HCT116 (cell line): ENCODE results near the gene CIZ1.

Experiments
- EZH2phosphoT487 ChIP-seq: fragments of 200-600 bp; IDR thresholded peaks from 2 replicates; pipeline ENCODE4 v1.6.1; 2018; ENCODE audit warnings: antibody characterized with exemption, borderline replicate concordance
- JUND ChIP-seq: IDR thresholded peaks from 2 replicates; pipeline ENCODE4 v1.6.1; 2012
- POLR2AphosphoS5 ChIP-seq: IDR thresholded peaks from 2 replicates; pipeline ENCODE4 v1.6.1; 2011; ENCODE audit warnings: mild to moderate bottlenecking, low read depth, low read length, moderate library complexity
- ZFX ChIP-seq: fragments of 450-650 bp; IDR thresholded peaks from 2 replicates; pipeline ENCODE4 v1.6.1; 2017
- TF ChIP-seq, protein P1 (sequence below), 3 experiments: fragments of 200-600 bp in 1 of 3; sonication (generic) in 1 of 3; IDR thresholded peaks in 2 of 3; conservative IDR thresholded peaks in 1 of 3; 2 replicates each; pipeline ENCODE4 v1.5.1; 2012 to 2017; ENCODE audit warnings: low read depth in 2 of 3, low read length in 2 of 3, antibody characterized with exemption in 1 of 3, borderline replicate concordance in 1 of 3, control low read depth in 1 of 3, mild to moderate bottlenecking in 1 of 3, mixed read lengths in 1 of 3, mixed run types in 1 of 3, moderate library complexity in 1 of 3; ENCODE audit not compliant: insufficient read depth in 1 of 3
- TF ChIP-seq, protein P2 (sequence below): IDR thresholded peaks from 2 replicates; pipeline ENCODE4 v1.6.1; 2012

DNA sequence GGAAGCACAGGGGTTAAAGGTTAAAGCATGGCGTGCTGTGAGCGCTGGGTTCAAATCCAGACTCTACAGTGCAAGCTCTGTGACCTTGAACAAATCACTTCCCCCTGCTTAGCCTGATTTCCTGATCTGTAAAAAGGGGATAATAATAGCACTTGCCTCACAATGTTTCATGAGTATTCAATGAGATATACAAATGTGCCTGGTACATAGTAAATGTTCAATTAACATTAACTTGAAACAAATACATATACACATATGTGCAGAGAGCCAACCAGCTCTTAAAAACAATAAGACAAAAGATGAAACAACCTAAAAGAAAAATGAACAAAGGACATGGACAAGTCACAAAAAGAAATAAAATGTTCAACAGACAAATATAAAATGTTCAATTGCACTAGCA lies 4.0 kb downstream of the CIZ1 start:
- TF ChIP-seq POLR2AphosphoS5 (no peak), EZH2phosphoT487 (no peak), JUND (no peak), ZFX (no peak)
- TF ChIP-seq, protein P1, sequence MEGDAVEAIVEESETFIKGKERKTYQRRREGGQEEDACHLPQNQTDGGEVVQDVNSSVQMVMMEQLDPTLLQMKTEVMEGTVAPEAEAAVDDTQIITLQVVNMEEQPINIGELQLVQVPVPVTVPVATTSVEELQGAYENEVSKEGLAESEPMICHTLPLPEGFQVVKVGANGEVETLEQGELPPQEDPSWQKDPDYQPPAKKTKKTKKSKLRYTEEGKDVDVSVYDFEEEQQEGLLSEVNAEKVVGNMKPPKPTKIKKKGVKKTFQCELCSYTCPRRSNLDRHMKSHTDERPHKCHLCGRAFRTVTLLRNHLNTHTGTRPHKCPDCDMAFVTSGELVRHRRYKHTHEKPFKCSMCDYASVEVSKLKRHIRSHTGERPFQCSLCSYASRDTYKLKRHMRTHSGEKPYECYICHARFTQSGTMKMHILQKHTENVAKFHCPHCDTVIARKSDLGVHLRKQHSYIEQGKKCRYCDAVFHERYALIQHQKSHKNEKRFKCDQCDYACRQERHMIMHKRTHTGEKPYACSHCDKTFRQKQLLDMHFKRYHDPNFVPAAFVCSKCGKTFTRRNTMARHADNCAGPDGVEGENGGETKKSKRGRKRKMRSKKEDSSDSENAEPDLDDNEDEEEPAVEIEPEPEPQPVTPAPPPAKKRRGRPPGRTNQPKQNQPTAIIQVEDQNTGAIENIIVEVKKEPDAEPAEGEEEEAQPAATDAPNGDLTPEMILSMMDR (IDR thresholded peaks at IDR 0.05 in 2 of 3, conservative IDR thresholded peaks at IDR 0.05 in 1 of 3; ENCODE audit: borderline replicate concordance in 1 of 3, insufficient read depth in 1 of 3, low read depth in 2 of 3, low read length in 2 of 3) = no peak
- TF ChIP-seq, protein P2, sequence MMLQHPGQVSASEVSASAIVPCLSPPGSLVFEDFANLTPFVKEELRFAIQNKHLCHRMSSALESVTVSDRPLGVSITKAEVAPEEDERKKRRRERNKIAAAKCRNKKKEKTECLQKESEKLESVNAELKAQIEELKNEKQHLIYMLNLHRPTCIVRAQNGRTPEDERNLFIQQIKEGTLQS = no peak
